ENCODE measurements around the gene MINDY4B. TPM values are rescaled to one million over a fixed set of nuclear protein-coding genes. Genes with fewer than 3 reads are reported as not detected.

The MINDY4B gene
- total RNA-seq (2014; rRNA removed; shearing (Covaris generic); ENCODE audit: low replicate concordance), result not detected in 2 replicates

DNA sequence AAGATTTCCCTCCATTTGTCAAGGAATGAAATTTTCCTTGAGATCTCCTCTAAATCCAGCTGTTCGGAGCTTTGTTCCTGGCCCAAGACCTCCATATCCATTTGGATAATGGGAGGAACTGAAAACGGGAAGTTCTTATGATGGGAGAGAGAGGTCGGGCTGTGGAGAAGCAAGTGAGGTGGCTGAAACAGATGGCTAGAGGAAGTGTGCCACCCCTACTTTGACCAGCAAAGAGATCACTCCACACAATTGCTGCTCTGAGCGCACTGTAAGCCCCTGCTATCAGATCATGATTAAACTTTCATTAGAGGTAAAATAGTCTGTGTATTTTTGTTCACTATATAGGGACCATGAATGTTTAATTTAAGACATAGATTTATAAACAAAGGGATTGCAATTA, at the start of gene MINDY4B:
MINDY4B (minus strand) TSS at position 101 of the 400 bp plus-strand sequence; CDS start at position 101, 0 bp downstream.
- H3K36me3 ChIP-seq (ENCODE audit: insufficient read depth, low read length), result no peaks in the 10 kb centered on the region
- H3K27me3 ChIP-seq (ENCODE audit: low read length), result no peaks in the 10 kb centered on the region
- no peak within 1 kb of the TSS for H3K27ac ChIP-seq (ENCODE audit: low read length)
- DNase-seq, result no peak
- no peak within 1 kb of the TSS for H3K9ac ChIP-seq (ENCODE audit: low read length)
- no peaks in the 10 kb centered on the region for H4K20me1 ChIP-seq (ENCODE audit: insufficient read depth, low read depth, low read length)
- H3K9me3 ChIP-seq (ENCODE audit: low read length), result no peaks in the 10 kb centered on the region
- H2AFZ ChIP-seq (ENCODE audit: low read length), result no peak within 1 kb of the TSS
- H3K4me1 ChIP-seq (ENCODE audit: low read length), result peaks cover 5% of the 10 kb centered on the region; the same call in 1 of the 2 replicates
- no peak within 1 kb of the TSS for H3K4me2 ChIP-seq (ENCODE audit: low read depth, low read length, poor library complexity, severe bottlenecking)
- H3K4me3 ChIP-seq (ENCODE audit: low read length), result no peak within 1 kb of the TSS
- no peaks in the 10 kb centered on the region for H3K79me2 ChIP-seq (ENCODE audit: low read length)
- H3K9me2 ChIP-seq (replicated peaks; ENCODE audit: insufficient read depth, low read length), result no peaks in the 10 kb centered on the region

DNA sequence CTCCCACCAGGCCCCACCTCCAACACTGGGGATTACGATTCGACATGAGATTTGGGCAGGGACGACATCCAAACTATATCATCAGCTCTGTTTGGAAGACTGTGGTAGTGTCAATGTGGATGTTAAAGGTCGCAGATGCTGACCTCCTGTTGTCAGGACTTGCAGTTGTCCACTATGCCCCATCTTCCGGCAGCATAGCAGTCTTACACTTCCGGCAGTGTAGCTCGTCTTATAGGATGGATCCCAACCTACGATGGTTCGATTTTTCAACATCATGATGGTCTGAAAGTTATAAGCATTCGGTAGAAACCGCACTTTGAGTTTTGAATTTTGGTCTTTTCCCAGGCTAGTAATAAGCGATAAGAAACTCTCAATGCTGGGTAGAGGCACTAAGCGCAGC, 46.7 kb upstream of the MINDY4B start:
- Histone ChIP-seq H3K27ac (ENCODE audit: low read length) (no peak overlapping the region), H3K9me2 (replicated peaks; ENCODE audit: insufficient read depth, low read length) (no peaks in the 10 kb centered on the region), H3K36me3 (ENCODE audit: insufficient read depth, low read length) (no peaks in the 10 kb centered on the region), H2AFZ (ENCODE audit: low read length) (no peak overlapping the region), H3K9ac (ENCODE audit: low read length) (no peak overlapping the region), H3K4me1 (ENCODE audit: low read length) (no peaks in the 10 kb centered on the region), H3K27me3 (ENCODE audit: low read length) (no peaks in the 10 kb centered on the region), H3K4me3 (ENCODE audit: low read length) (no peak overlapping the region), H4K20me1 (ENCODE audit: insufficient read depth, low read depth, low read length) (no peaks in the 10 kb centered on the region), H3K79me2 (ENCODE audit: low read length) (no peaks in the 10 kb centered on the region), H3K4me2 (ENCODE audit: low read depth, low read length, poor library complexity, severe bottlenecking) (no peak overlapping the region), H3K9me3 (ENCODE audit: low read length) (no peaks in the 10 kb centered on the region)
- DNase-seq, result no peak

DNA sequence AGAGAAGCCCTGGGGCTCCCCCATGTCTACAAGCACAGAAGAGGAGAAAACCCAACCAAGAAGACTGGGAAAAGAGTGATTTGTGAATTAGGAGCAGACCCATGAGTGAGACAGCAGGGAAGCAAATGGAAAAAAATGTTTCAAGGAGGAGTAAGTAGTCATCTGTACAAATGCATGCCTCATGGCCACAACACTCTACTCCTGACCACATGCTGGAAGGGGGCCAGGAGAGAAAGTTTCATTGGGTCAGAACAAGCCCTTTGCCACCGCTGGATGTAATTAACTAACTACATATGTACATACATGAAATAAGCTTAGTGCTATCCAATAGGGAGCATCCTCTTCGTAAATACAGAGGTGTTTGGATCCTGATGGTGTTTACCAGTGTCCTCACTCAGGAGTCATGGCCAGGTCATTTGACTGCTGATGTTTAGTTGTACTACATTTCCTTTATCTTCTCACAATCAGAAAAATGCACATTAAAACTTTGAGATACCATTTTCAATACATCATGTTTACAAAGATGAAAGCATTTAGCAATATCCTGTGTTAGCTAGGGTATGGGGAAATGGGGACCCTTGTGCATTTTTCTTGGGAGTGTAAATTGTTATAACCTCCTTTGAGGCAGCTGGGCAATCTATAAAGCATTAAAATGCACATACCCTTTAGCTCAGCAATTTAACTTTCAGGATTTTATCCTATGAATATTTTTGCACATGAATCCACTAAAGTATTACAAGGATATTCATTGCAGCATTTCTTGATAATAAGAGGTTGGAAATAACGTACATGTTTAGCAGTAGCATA, 40.2 kb upstream of the MINDY4B start:
- Histone ChIP-seq H3K79me2 (ENCODE audit: low read length) (no peaks in the 10 kb centered on the region), H3K4me2 (ENCODE audit: low read depth, low read length, poor library complexity, severe bottlenecking) (no peak overlapping the region), H3K27ac (ENCODE audit: low read length) (no peak overlapping the region), H3K9me3 (ENCODE audit: low read length) (no peaks in the 10 kb centered on the region), H3K9ac (ENCODE audit: low read length) (no peak overlapping the region), H3K9me2 (replicated peaks; ENCODE audit: insufficient read depth, low read length) (no peaks in the 10 kb centered on the region), H3K27me3 (ENCODE audit: low read length) (no peaks in the 10 kb centered on the region), H3K4me3 (ENCODE audit: low read length) (no peak overlapping the region), H3K4me1 (ENCODE audit: low read length) (no peaks in the 10 kb centered on the region), H4K20me1 (ENCODE audit: insufficient read depth, low read depth, low read length) (no peaks in the 10 kb centered on the region), H2AFZ (ENCODE audit: low read length) (no peak overlapping the region), H3K36me3 (ENCODE audit: insufficient read depth, low read length) (no peaks in the 10 kb centered on the region)
- DNase-seq, result no peak

DNA sequence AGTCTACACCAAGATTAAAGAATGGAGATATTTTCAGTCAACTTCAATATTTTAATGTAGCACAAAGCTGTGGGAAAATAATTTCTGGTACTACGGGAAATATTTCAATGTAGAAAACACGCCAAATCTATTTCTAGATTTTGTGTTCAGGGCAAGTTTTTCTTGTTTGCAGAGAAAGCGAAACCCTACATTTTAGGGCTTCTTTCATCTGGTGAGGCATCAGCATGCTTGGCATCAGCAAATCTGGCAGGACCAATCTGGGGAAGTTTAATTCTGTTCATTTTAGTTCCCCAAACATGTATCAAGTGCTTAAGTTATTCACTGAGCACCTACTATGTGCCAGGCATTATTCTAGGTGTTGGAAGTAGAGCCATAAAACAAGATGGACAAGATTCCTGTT, 37.0 kb upstream of the MINDY4B start:
- Histone ChIP-seq H3K9me2 (replicated peaks; ENCODE audit: insufficient read depth, low read length) (no peaks in the 10 kb centered on the region), H3K27ac (ENCODE audit: low read length) (no peak overlapping the region), H3K79me2 (ENCODE audit: low read length) (no peaks in the 10 kb centered on the region), H3K4me3 (ENCODE audit: low read length) (no peak overlapping the region), H4K20me1 (ENCODE audit: insufficient read depth, low read depth, low read length) (no peaks in the 10 kb centered on the region), H3K9ac (ENCODE audit: low read length) (no peak overlapping the region), H3K4me1 (ENCODE audit: low read length) (no peaks in the 10 kb centered on the region), H2AFZ (ENCODE audit: low read length) (no peak overlapping the region), H3K4me2 (ENCODE audit: low read depth, low read length, poor library complexity, severe bottlenecking) (no peak overlapping the region), H3K27me3 (ENCODE audit: low read length) (no peaks in the 10 kb centered on the region), H3K9me3 (ENCODE audit: low read length) (no peaks in the 10 kb centered on the region), H3K36me3 (ENCODE audit: insufficient read depth, low read length) (no peaks in the 10 kb centered on the region)
- DNase-seq, result no peak

- Histone ChIP-seq H3K27me3 (ENCODE audit: low read length) (no peaks in the 10 kb centered on the region), H3K27ac (ENCODE audit: low read length) (no peak overlapping the region), H3K36me3 (ENCODE audit: insufficient read depth, low read length) (no peaks in the 10 kb centered on the region), H3K4me3 (ENCODE audit: low read length) (no peak overlapping the region), H3K4me1 (ENCODE audit: low read length) (no peaks in the 10 kb centered on the region), H3K4me2 (ENCODE audit: low read depth, low read length, poor library complexity, severe bottlenecking) (no peak overlapping the region), H3K9ac (ENCODE audit: low read length) (no peak overlapping the region), H2AFZ (ENCODE audit: low read length) (no peak overlapping the region), H3K9me2 (replicated peaks; ENCODE audit: insufficient read depth, low read length) (no peaks in the 10 kb centered on the region), H4K20me1 (ENCODE audit: insufficient read depth, low read depth, low read length) (no peaks in the 10 kb centered on the region), H3K9me3 (ENCODE audit: low read length) (no peaks in the 10 kb centered on the region), H3K79me2 (ENCODE audit: low read length) (no peaks in the 10 kb centered on the region)
- DNase-seq, result no peak
Measured at GRCh38 chr3:150936693-150937092, 31.5 kb upstream of the MINDY4B start.

DNA sequence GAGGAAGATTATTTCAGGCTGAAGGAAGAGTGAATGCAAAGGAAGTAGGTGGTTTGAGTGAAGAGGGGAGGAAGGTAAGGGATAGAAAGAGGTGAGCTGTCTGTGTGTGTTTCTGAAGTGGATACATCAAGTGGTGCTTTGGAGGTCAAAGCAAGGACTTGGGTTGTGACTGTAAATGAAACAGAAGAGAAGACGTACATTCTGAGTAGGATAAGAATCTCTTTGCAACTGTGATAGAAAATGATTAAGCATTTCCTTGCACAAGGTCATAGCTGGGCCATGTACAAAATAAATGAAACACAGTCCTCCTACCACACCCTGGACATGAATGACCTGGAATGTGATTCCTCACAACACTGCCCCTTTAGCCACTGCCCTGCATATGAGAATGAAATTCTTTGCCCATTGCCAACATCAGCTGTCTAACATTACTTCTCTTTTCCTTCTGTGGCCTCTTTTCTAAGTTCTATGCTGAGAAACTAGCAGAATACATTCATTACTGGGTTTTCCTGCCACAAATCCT, 28.3 kb upstream of the MINDY4B start:
- Histone ChIP-seq H3K27ac (ENCODE audit: low read length) (no peak overlapping the region), H3K79me2 (ENCODE audit: low read length) (no peaks in the 10 kb centered on the region), H3K36me3 (ENCODE audit: insufficient read depth, low read length) (no peaks in the 10 kb centered on the region), H4K20me1 (ENCODE audit: insufficient read depth, low read depth, low read length) (no peaks in the 10 kb centered on the region), H3K4me2 (ENCODE audit: low read depth, low read length, poor library complexity, severe bottlenecking) (no peak overlapping the region), H3K9ac (ENCODE audit: low read length) (no peak overlapping the region), H3K9me2 (replicated peaks; ENCODE audit: insufficient read depth, low read length) (no peaks in the 10 kb centered on the region), H3K9me3 (ENCODE audit: low read length) (no peaks in the 10 kb centered on the region), H3K4me1 (ENCODE audit: low read length) (no peaks in the 10 kb centered on the region), H3K4me3 (ENCODE audit: low read length) (no peak overlapping the region), H3K27me3 (ENCODE audit: low read length) (no peaks in the 10 kb centered on the region), H2AFZ (ENCODE audit: low read length) (no peak overlapping the region)
- DNase-seq, result no peak

- H3K27ac ChIP-seq (ENCODE audit: low read length), result no peak overlapping the region
- no peaks in the 10 kb centered on the region for H4K20me1 ChIP-seq (ENCODE audit: insufficient read depth, low read depth, low read length)
- no peaks in the 10 kb centered on the region for H3K79me2 ChIP-seq (ENCODE audit: low read length)
- no peak overlapping the region for H3K4me2 ChIP-seq (ENCODE audit: low read depth, low read length, poor library complexity, severe bottlenecking)
- H3K4me3 ChIP-seq (ENCODE audit: low read length), result no peak overlapping the region
- H3K27me3 ChIP-seq (ENCODE audit: low read length), result no peaks in the 10 kb centered on the region
- H3K9me2 ChIP-seq (replicated peaks; ENCODE audit: insufficient read depth, low read length), result no peaks in the 10 kb centered on the region
- H3K36me3 ChIP-seq (ENCODE audit: insufficient read depth, low read length), result no peaks in the 10 kb centered on the region
- no peak for DNase-seq
- no peak overlapping the region for H2AFZ ChIP-seq (ENCODE audit: low read length)
- H3K4me1 ChIP-seq (ENCODE audit: low read length), result no peaks in the 10 kb centered on the region
- H3K9ac ChIP-seq (ENCODE audit: low read length), result no peak overlapping the region
- H3K9me3 ChIP-seq (ENCODE audit: low read length), result no peaks in the 10 kb centered on the region
Measured at GRCh38 chr3:150931745-150932144, 26.5 kb upstream of the MINDY4B start.

DNA sequence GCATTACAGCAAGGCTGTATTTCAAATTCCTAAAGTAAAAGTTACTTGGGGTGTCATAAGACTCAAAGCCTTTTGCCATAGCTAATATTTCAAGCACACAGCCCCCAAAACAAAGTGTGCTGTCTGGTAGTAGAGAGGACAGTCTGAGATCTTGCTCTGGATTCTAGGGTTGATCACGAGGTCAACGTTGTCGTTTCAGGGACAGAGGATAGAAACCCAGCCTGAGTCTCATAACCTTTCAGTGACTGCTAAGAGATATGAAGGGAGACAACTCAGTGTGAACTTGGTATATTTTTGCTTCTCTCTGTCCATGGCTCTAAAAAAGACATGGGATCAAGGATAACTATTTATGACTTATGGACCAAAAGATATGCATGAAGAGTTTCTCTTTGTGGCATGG, 25.6 kb upstream of the MINDY4B start:
- Histone ChIP-seq H3K27me3 (ENCODE audit: low read length) (no peaks in the 10 kb centered on the region), H3K27ac (ENCODE audit: low read length) (no peak overlapping the region)

More for the DNA sequence above, 25.6 kb upstream of the MINDY4B start:
- Histone ChIP-seq H2AFZ (ENCODE audit: low read length) (no peak overlapping the region), H3K79me2 (ENCODE audit: low read length) (no peaks in the 10 kb centered on the region), H3K36me3 (ENCODE audit: insufficient read depth, low read length) (no peaks in the 10 kb centered on the region), H3K9ac (ENCODE audit: low read length) (no peak overlapping the region), H3K9me2 (replicated peaks; ENCODE audit: insufficient read depth, low read length) (no peaks in the 10 kb centered on the region), H3K4me3 (ENCODE audit: low read length) (no peak overlapping the region), H3K9me3 (ENCODE audit: low read length) (no peaks in the 10 kb centered on the region), H3K4me2 (ENCODE audit: low read depth, low read length, poor library complexity, severe bottlenecking) (no peak overlapping the region), H3K4me1 (ENCODE audit: low read length) (no peaks in the 10 kb centered on the region), H4K20me1 (ENCODE audit: insufficient read depth, low read depth, low read length) (no peaks in the 10 kb centered on the region)
- DNase-seq, result no peak

Data from Karpas-422 (cell line).